ENCODE data around the gene DNAH9.

The DNAH9 gene

GRCh38 chr17:11704041-11704440, 105.8 kb downstream of the DNAH9 start:
- DNase-seq (ENCODE audit: extremely low spot score): no peak
- no peak for TF ChIP-seq CTCF (IDR thresholded peaks at IDR 0.05; ENCODE audit: control extremely low read depth, extremely low read depth, low read depth, missing control alignments)
- CTCF ChIA-PET: no interaction called here
- POLR2A ChIA-PET: no interaction called here

GRCh38 chr17:11705111-11705510, 106.8 kb downstream of the DNAH9 start:
- POLR2A ChIA-PET: no interaction called here
- CTCF ChIA-PET: no interaction called here
- DNase-seq (ENCODE audit: extremely low spot score): no peak
- TF ChIP-seq CTCF (IDR thresholded peaks at IDR 0.05; ENCODE audit: control extremely low read depth, extremely low read depth, low read depth, missing control alignments): no peak

- TF ChIP-seq CTCF (IDR thresholded peaks at IDR 0.05; ENCODE audit: control extremely low read depth, extremely low read depth, low read depth, missing control alignments): no peak
- CTCF ChIA-PET: no interaction called here
- POLR2A ChIA-PET: no interaction called here
- no peak for DNase-seq (ENCODE audit: extremely low spot score)
Observed at GRCh38 chr17:11707586-11707985, 109.3 kb downstream of the DNAH9 start.

- DNase-seq (ENCODE audit: extremely low spot score): no peak
- ChIA-PET CTCF (interaction anchor here (1.0 kb wide), 1 partner anchor 68 kb away, joined by 3 read pairs; no protein-coding TSS in a partner anchor), POLR2A (no interaction called here)
- TF ChIP-seq CTCF (IDR thresholded peaks at IDR 0.05; ENCODE audit: control extremely low read depth, extremely low read depth, low read depth, missing control alignments): no peak
Observed at GRCh38 chr17:11712456-11712855, 114.2 kb downstream of the DNAH9 start.

- TF ChIP-seq CTCF (IDR thresholded peaks at IDR 0.05; ENCODE audit: control extremely low read depth, extremely low read depth, low read depth, missing control alignments): no peak
- ChIA-PET CTCF (interaction anchor here (1.4 kb wide), 1 partner anchor 23 kb away, joined by 3 read pairs; no protein-coding TSS in a partner anchor), POLR2A (no interaction called here)
- no peak for DNase-seq (ENCODE audit: extremely low spot score)
Observed at GRCh38 chr17:11719203-11719602, 120.9 kb downstream of the DNAH9 start.

GRCh38 chr17:11719856-11720255, 121.6 kb downstream of the DNAH9 start:
- POLR2A ChIA-PET: no interaction called here
- TF ChIP-seq CTCF (IDR thresholded peaks at IDR 0.05; ENCODE audit: control extremely low read depth, extremely low read depth, low read depth, missing control alignments): no peak
- CTCF ChIA-PET: no interaction called here
- no peak for DNase-seq (ENCODE audit: extremely low spot score)

GRCh38 chr17:11720816-11721215, 122.5 kb downstream of the DNAH9 start:
- DNase-seq (ENCODE audit: extremely low spot score): no peak
- TF ChIP-seq CTCF (IDR thresholded peaks at IDR 0.05; ENCODE audit: control extremely low read depth, extremely low read depth, low read depth, missing control alignments): no peak
- ChIA-PET POLR2A (no interaction called here), CTCF (no interaction called here)

Data from GM10248 (cell line).